GM12874 (cell line): Measurements from ENCODE around the gene YES1.

Source experiments
- CTCF ChIP-seq: IDR thresholded peaks from 2 replicates; pipeline ENCODE4 v1.5.1; 2011; ENCODE audit warnings: low read depth, mild to moderate bottlenecking, control low read depth, low read length, moderate library complexity; ENCODE audit not compliant: insufficient read depth

The YES1 gene

GRCh38 chr18:697800-698199 lies 114.2 kb downstream of the YES1 start:
- no peak for TF ChIP-seq CTCF

- TF ChIP-seq CTCF, result no peak
Observed at GRCh38 chr18:697012-697411, 115.0 kb downstream of the YES1 start.

- TF ChIP-seq CTCF, result no peak
Observed at GRCh38 chr18:693466-694187, 118.4 kb downstream of the YES1 start.

- no peak for TF ChIP-seq CTCF
Observed at GRCh38 chr18:692824-693223, 119.2 kb downstream of the YES1 start.

- no peak for TF ChIP-seq CTCF
Observed at GRCh38 chr18:688323-688722, 123.7 kb downstream of the YES1 start.

GRCh38 chr18:686339-687111 lies 125.5 kb downstream of the YES1 start:
- no peak for TF ChIP-seq CTCF

GRCh38 chr18:685438-685837 lies 126.6 kb downstream of the YES1 start:
- no peak for TF ChIP-seq CTCF
